ENCODE results near the gene ZCCHC4.
"Not testable (repeated sequence)": the region's sequence is repeated elsewhere in the genome, so short reads cannot be mapped to it uniquely, and the experiment has no call there.

Gene ZCCHC4

GRCh38 chr4:25321703-25322102 is 9.1 kb downstream of the ZCCHC4 start:
- no peak for DNase-seq

- not testable (repeated sequence) for DNase-seq
Measured at GRCh38 chr4:25328463-25328862, 15.9 kb downstream of the ZCCHC4 start.

- DNase-seq: no peak
Measured at GRCh38 chr4:25330335-25330734, 17.8 kb downstream of the ZCCHC4 start.

- no peak for DNase-seq
Measured at GRCh38 chr4:25330905-25331808, 18.6 kb downstream of the ZCCHC4 start.

GRCh38 chr4:25343671-25344070 is 31.1 kb downstream of the ZCCHC4 start:
- DNase-seq: no peak

GRCh38 chr4:25345744-25346143 is 33.2 kb downstream of the ZCCHC4 start:
- DNase-seq: no peak

- no peak for DNase-seq
Measured at GRCh38 chr4:25346913-25347312, 34.3 kb downstream of the ZCCHC4 start.

GRCh38 chr4:25347473-25347872 is 34.9 kb downstream of the ZCCHC4 start:
- DNase-seq: no peak

- DNase-seq: no peak
Measured at GRCh38 chr4:25347971-25348370, 35.4 kb downstream of the ZCCHC4 start.

GRCh38 chr4:25350561-25350960 is 38.0 kb downstream of the ZCCHC4 start:
- no peak for DNase-seq

- DNase-seq: no peak
Measured at GRCh38 chr4:25351777-25352416, 39.3 kb downstream of the ZCCHC4 start.

GRCh38 chr4:25356068-25356467 is 43.5 kb downstream of the ZCCHC4 start:
- DNase-seq: no peak

- DNase-seq: no peak
Measured at GRCh38 chr4:25358515-25359275, 46.1 kb downstream of the ZCCHC4 start.

GRCh38 chr4:25361253-25361652 is 48.7 kb downstream of the ZCCHC4 start:
- DNase-seq: no peak

GRCh38 chr4:25367004-25367621 is 54.5 kb downstream of the ZCCHC4 start:
- DNase-seq: no peak

GRCh38 chr4:25367877-25368276 is 55.3 kb downstream of the ZCCHC4 start:
- no peak for DNase-seq

GRCh38 chr4:25368315-25368714 is 55.7 kb downstream of the ZCCHC4 start:
- DNase-seq: no peak

- peak; percentile 19 for DNase-seq
Measured at GRCh38 chr4:25370242-25370641, 57.7 kb downstream of the ZCCHC4 start.

- DNase-seq: not testable (repeated sequence)
Measured at GRCh38 chr4:25372549-25372948, 60.0 kb downstream of the ZCCHC4 start.

- DNase-seq: peak; percentile 93
Measured at GRCh38 chr4:25376754-25377571, 64.4 kb downstream of the ZCCHC4 start, which contains the start of gene ANAPC4. Gene ANAPC4 (plus strand): TSS chr4:25377263. CDS start chr4:25377428, 165 bp downstream.

- no peak for DNase-seq
Measured at GRCh38 chr4:25377572-25378436, 65.2 kb downstream of the ZCCHC4 start.
